GM06990 (cell line): ENCODE results near the gene RAB15.

Experiments used
- DNase-seq: peaks from one replicate; pipeline ENCODE4 v3.0.0-alpha.2; 2011; ENCODE audit not compliant: insufficient read length; ENCODE audit errors: extremely low read depth
- H3K27me3 ChIP-seq: replicated peaks from 2 replicates; pipeline ENCODE4 v1.6.0; 2011; ENCODE audit warnings: low read length; ENCODE audit not compliant: control insufficient read depth, insufficient read depth
- H3K36me3 ChIP-seq: 2 replicates; pipeline ENCODE4 v1.5.1; 2011; ENCODE audit warnings: low read length; ENCODE audit not compliant: control insufficient read depth, insufficient read depth
- H3K4me3 ChIP-seq: replicated peaks from 2 replicates; pipeline ENCODE4 v1.5.1; 2011; ENCODE audit warnings: low read depth, mild to moderate bottlenecking, control low read depth, low read length
- CTCF ChIP-seq: IDR thresholded peaks from 2 replicates; pipeline ENCODE4 v1.5.1; 2011; ENCODE audit warnings: low read length, control low read depth, mild to moderate bottlenecking, inconsistent platforms; ENCODE audit not compliant: insufficient read depth, poor library complexity, severe bottlenecking

RAB15 gene

GRCh38 chr14:65002586-65003210, 30.6 kb upstream of the RAB15 start:
- DNase-seq, result no peak
- no peak for TF ChIP-seq CTCF
- no peaks in the 10 kb centered on the region; the same call in 1 of the 2 replicates for H3K36me3 ChIP-seq

GRCh38 chr14:65001723-65002122, 29.6 kb upstream of the RAB15 start:
- H3K36me3 ChIP-seq, result no peaks in the 10 kb centered on the region; the same call in 1 of the 2 replicates
- TF ChIP-seq CTCF, result no peak
- H3K27me3 ChIP-seq, result no peaks in the 10 kb centered on the region
- H3K4me3 ChIP-seq, result no peak overlapping the region
- no peak for DNase-seq

More at GRCh38 chr14:65002586-65003210, 30.6 kb upstream of the RAB15 start:
- Histone ChIP-seq H3K4me3 (no peak overlapping the region; the same call in 1 of the 2 replicates), H3K27me3 (no peaks in the 10 kb centered on the region)

GRCh38 chr14:65000898-65001591, 28.9 kb upstream of the RAB15 start:
- Histone ChIP-seq H3K4me3 (no peak overlapping the region), H3K36me3 (no peaks in the 10 kb centered on the region; the same call in 1 of the 2 replicates), H3K27me3 (no peaks in the 10 kb centered on the region)
- TF ChIP-seq CTCF, result no peak
- DNase-seq, result no peak

GRCh38 chr14:64998455-64998931, 26.4 kb upstream of the RAB15 start:
- no peaks in the 10 kb centered on the region for H3K27me3 ChIP-seq
- H3K36me3 ChIP-seq, result no peaks in the 10 kb centered on the region
- no peak for DNase-seq
- H3K4me3 ChIP-seq, result no peak overlapping the region
- no peak for TF ChIP-seq CTCF

GRCh38 chr14:64997108-64997794, 25.1 kb upstream of the RAB15 start:
- peak overlapping the region; percentile 56 for H3K4me3 ChIP-seq
- no peak for DNase-seq
- no peaks in the 10 kb centered on the region for H3K27me3 ChIP-seq
- H3K36me3 ChIP-seq, result no peaks in the 10 kb centered on the region
- TF ChIP-seq CTCF, result no peak
